HEK293 (cell line): ENCODE data around the gene RASGRP1.

Experiments used
- CTCF ChIA-PET: fragments of 350-600 bp; formaldehyde crosslinking; extraction: SDS; loops from one replicate; lab custom pipeline; 2021; ENCODE audit warnings: antibody characterized with exemption; lab: Yijun Ruan, JAX
- POLR2A ChIA-PET: fragments of 300-600 bp; formaldehyde crosslinking; extraction: SDS; loops from one replicate; lab custom pipeline; 2020; ENCODE audit warnings: antibody characterized with exemption, inconsistent platforms; lab: Yijun Ruan, JAX
- H3K27ac ChIP-seq: fragments of 200-500 bp; sonication (Bioruptor generic); 2 replicates; pipeline ENCODE4 v1.5.1; 2014; ENCODE audit warnings: low read depth, low read length, control low read depth, inconsistent platforms; ENCODE audit errors: extremely low read depth
- H3K36me3 ChIP-seq, 2 experiments: fragments of 200-500 bp in 1 of 2; sonication (Bioruptor generic) in 1 of 2; 1 replicate in 1 of 2; 2 replicates in 1 of 2; pipeline ENCODE4 v1.5.1; 2014 to 2017; ENCODE audit warnings: inconsistent platforms in 2 of 2, low read length in 2 of 2; ENCODE audit not compliant: control insufficient read depth in 2 of 2, insufficient read depth in 1 of 2
- H3K4me1 ChIP-seq: fragments of 200-500 bp; sonication (Bioruptor generic); 2 replicates; pipeline ENCODE4 v1.5.1; 2014; ENCODE audit warnings: mild to moderate bottlenecking, low read length, inconsistent platforms; ENCODE audit not compliant: control insufficient read depth, insufficient read depth
- H3K4me3 ChIP-seq: 2 replicates; pipeline ENCODE4 v1.5.1; 2011; ENCODE audit warnings: low read depth, mild to moderate bottlenecking, control low read depth, low read length, moderate library complexity
- H3K9me3 ChIP-seq: fragments of 200-500 bp; sonication (Bioruptor generic); 2 replicates; pipeline ENCODE4 v1.5.1; 2014; ENCODE audit warnings: low read depth, low read length, inconsistent platforms; ENCODE audit not compliant: control insufficient read depth, insufficient read depth
- OVOL3 ChIP-seq: fragments of 450-650 bp; formaldehyde crosslinking; IDR thresholded peaks from 2 replicates; pipeline ENCODE4 v1.5.1; 2016; ENCODE audit warnings: missing biosample characterization, missing genetic modification characterization
- SALL2 ChIP-seq: fragments of 450-650 bp; formaldehyde crosslinking; IDR thresholded peaks from 2 replicates; pipeline ENCODE4 v1.5.0; 2017; ENCODE audit warnings: missing biosample characterization, mild to moderate bottlenecking, missing genetic modification characterization, borderline replicate concordance
- SCRT1 ChIP-seq: fragments of 450-650 bp; formaldehyde crosslinking; IDR thresholded peaks from 2 replicates; pipeline ENCODE4 v1.5.1; 2016; ENCODE audit warnings: missing biosample characterization, missing genetic modification characterization, borderline replicate concordance
- ZBTB21 ChIP-seq: fragments of 450-650 bp; formaldehyde crosslinking; IDR thresholded peaks from 2 replicates; pipeline ENCODE4 v1.5.1; 2017; ENCODE audit warnings: missing biosample characterization, missing genetic modification characterization
- ZBTB7A ChIP-seq: fragments of 450-650 bp; formaldehyde crosslinking; IDR thresholded peaks from 2 replicates; pipeline ENCODE4 v1.5.1; 2016; ENCODE audit warnings: low read depth, missing biosample characterization, missing genetic modification characterization
- ZIC2 ChIP-seq: fragments of 450-650 bp; formaldehyde crosslinking; IDR thresholded peaks from 2 replicates; pipeline ENCODE4 v1.5.1; 2016; ENCODE audit warnings: missing biosample characterization, missing genetic modification characterization
- ZNF133 ChIP-seq: fragments of 450-650 bp; formaldehyde crosslinking; IDR thresholded peaks from 2 replicates; pipeline ENCODE4 v1.5.1; 2016; ENCODE audit warnings: missing biosample characterization, missing genetic modification characterization
- ZNF266 ChIP-seq: fragments of 450-650 bp; formaldehyde crosslinking; IDR thresholded peaks from 2 replicates; pipeline ENCODE4 v1.5.1; 2016; ENCODE audit warnings: missing biosample characterization, missing genetic modification characterization, low read depth
- ZNF350 ChIP-seq: fragments of 450-650 bp; formaldehyde crosslinking; IDR thresholded peaks from 2 replicates; pipeline ENCODE4 v1.5.0; 2017; ENCODE audit warnings: missing biosample characterization, mild to moderate bottlenecking, missing genetic modification characterization
- ZNF473 ChIP-seq: fragments of 450-650 bp; formaldehyde crosslinking; IDR thresholded peaks from 2 replicates; pipeline ENCODE4 v1.5.1; 2017; ENCODE audit warnings: missing biosample characterization, missing genetic modification characterization
- ZNF530 ChIP-seq: fragments of 450-650 bp; formaldehyde crosslinking; IDR thresholded peaks from 2 replicates; pipeline ENCODE4 v1.5.1; 2016; ENCODE audit warnings: low read depth, missing biosample characterization, missing genetic modification characterization
- ZNF548 ChIP-seq: fragments of 450-650 bp; formaldehyde crosslinking; IDR thresholded peaks from 2 replicates; pipeline ENCODE4 v1.5.1; 2016; ENCODE audit warnings: missing biosample characterization, missing genetic modification characterization
- ZNF624 ChIP-seq: fragments of 450-650 bp; formaldehyde crosslinking; IDR thresholded peaks from 2 replicates; pipeline ENCODE4 v1.5.1; 2017; ENCODE audit warnings: missing biosample characterization, missing genetic modification characterization
- ZNF658 ChIP-seq: fragments of 450-650 bp; formaldehyde crosslinking; IDR thresholded peaks from 2 replicates; pipeline ENCODE4; 2016; ENCODE audit warnings: missing biosample characterization, missing genetic modification characterization
- ZNF792 ChIP-seq: fragments of 450-650 bp; formaldehyde crosslinking; IDR thresholded peaks from 2 replicates; pipeline ENCODE4 v1.5.1; 2016; ENCODE audit warnings: missing biosample characterization, missing genetic modification characterization
- ZNF837 ChIP-seq: fragments of 450-650 bp; formaldehyde crosslinking; IDR thresholded peaks from 2 replicates; pipeline ENCODE4 v1.5.1; 2016; ENCODE audit warnings: missing biosample characterization, missing genetic modification characterization
- ZSCAN30 ChIP-seq: fragments of 450-650 bp; IDR thresholded peaks from 2 replicates; pipeline ENCODE4 v1.5.1; 2018; ENCODE audit warnings: missing biosample characterization, mild to moderate bottlenecking, missing genetic modification characterization, moderate library complexity
- TF ChIP-seq, protein P1 (sequence below): fragments of 450-650 bp; formaldehyde crosslinking; IDR thresholded peaks from 2 replicates; pipeline ENCODE4 v1.5.1; 2017; ENCODE audit warnings: missing biosample characterization, missing genetic modification characterization
- TF ChIP-seq, protein P2 (sequence below): fragments of 450-650 bp; formaldehyde crosslinking; IDR thresholded peaks from 2 replicates; pipeline ENCODE4 v1.5.1; 2016; ENCODE audit warnings: missing biosample characterization, missing genetic modification characterization
- TF ChIP-seq, protein P3 (sequence below): fragments of 450-650 bp; formaldehyde crosslinking; IDR thresholded peaks from 2 replicates; pipeline ENCODE4 v1.5.1; 2016; ENCODE audit warnings: missing biosample characterization, missing genetic modification characterization
- TF ChIP-seq, protein P4 (sequence below): fragments of 450-650 bp; formaldehyde crosslinking; IDR thresholded peaks from 2 replicates; pipeline ENCODE4 v1.5.1; 2017; ENCODE audit warnings: missing biosample characterization, mild to moderate bottlenecking, missing genetic modification characterization, moderate library complexity
- TF ChIP-seq, protein P5 (sequence below): IDR thresholded peaks from 2 replicates; pipeline ENCODE4 v1.6.1; 2011; ENCODE audit warnings: mild to moderate bottlenecking, low read depth, low read length, borderline replicate concordance

RASGRP1 gene

DNA sequence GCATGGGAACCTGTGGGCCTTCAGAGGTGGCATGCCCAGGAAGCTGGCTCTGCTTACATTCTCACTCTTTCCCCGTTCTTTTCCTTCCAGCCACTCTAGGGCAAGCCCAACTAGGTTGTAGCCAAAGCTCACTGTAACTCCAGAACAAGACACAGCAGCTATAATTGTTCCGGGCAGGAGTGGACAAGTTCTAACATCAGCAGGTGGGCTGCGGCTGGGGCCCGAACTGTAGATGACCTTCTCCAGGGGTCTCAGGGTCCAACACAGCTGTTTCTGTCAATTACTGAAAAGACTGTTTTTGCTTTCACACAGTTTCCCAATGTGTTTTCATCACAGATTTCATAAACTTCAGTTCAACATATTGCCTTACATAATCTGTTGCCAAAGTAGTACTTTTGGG lies 11.5 kb downstream of the RASGRP1 start:
- no peak overlapping the region for H3K27ac ChIP-seq
- CTCF ChIA-PET, result interaction anchor here (4.2 kb wide), 1 partner anchor 11 kb away, joined by 25 read pairs; the partner anchor contains the start of gene RASGRP1

DNA sequence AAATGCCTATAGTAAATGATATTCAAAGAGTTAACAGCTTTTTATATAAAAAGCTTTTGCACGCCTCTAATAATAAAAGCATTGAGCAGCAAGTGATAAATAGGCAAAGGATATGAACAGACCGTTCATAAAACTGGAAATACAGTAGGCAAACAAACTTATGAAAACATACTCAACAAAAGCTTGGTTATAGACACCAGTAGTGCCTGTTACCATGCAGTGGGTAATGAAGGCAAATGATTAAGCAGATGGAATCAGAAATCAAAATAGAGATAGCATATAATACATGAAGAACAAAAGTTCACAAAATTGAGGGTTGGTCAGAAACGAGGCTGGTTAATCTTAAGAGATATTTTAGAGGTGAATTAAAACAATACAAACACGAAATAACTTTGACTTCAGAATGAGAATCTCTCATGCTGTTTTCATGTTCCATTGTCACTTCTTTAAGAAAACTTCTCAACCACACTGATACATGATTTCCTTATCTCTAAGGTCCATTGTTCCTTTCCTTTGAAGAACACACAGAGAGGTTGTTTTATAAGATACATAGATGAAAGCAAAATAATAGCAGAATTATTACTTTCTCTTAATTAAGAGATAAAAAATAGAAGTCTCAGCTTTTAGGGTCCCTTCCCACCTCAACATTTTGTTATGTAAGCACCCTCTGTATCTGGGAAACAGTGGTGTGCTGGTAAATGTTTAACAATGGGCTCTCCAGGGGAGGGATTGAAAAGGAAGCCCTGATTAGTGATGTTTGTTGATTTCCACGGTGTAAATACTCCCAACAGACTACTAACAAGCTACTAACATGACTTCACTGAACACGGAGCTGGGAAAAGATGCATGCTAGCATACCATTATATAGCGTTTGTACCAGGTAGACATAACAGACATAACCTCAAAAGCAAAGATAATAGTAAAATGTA lies 12.6 kb downstream of the RASGRP1 start:
- POLR2A ChIA-PET, result no interaction called here
- no peaks in the 10 kb centered on the region for H3K36me3 ChIP-seq
- TF ChIP-seq, protein P1, sequence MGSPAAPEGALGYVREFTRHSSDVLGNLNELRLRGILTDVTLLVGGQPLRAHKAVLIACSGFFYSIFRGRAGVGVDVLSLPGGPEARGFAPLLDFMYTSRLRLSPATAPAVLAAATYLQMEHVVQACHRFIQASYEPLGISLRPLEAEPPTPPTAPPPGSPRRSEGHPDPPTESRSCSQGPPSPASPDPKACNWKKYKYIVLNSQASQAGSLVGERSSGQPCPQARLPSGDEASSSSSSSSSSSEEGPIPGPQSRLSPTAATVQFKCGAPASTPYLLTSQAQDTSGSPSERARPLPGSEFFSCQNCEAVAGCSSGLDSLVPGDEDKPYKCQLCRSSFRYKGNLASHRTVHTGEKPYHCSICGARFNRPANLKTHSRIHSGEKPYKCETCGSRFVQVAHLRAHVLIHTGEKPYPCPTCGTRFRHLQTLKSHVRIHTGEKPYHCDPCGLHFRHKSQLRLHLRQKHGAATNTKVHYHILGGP (tag by site-specific recombination), result no peak
- TF ChIP-seq, protein P2, sequence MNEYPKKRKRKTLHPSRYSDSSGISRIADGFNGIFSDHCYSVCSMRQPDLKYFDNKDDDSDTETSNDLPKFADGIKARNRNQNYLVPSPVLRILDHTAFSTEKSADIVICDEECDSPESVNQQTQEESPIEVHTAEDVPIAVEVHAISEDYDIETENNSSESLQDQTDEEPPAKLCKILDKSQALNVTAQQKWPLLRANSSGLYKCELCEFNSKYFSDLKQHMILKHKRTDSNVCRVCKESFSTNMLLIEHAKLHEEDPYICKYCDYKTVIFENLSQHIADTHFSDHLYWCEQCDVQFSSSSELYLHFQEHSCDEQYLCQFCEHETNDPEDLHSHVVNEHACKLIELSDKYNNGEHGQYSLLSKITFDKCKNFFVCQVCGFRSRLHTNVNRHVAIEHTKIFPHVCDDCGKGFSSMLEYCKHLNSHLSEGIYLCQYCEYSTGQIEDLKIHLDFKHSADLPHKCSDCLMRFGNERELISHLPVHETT, result no peak
- no peak for TF ChIP-seq ZBTB21 (tag by site-specific recombination)
- TF ChIP-seq, protein P3, sequence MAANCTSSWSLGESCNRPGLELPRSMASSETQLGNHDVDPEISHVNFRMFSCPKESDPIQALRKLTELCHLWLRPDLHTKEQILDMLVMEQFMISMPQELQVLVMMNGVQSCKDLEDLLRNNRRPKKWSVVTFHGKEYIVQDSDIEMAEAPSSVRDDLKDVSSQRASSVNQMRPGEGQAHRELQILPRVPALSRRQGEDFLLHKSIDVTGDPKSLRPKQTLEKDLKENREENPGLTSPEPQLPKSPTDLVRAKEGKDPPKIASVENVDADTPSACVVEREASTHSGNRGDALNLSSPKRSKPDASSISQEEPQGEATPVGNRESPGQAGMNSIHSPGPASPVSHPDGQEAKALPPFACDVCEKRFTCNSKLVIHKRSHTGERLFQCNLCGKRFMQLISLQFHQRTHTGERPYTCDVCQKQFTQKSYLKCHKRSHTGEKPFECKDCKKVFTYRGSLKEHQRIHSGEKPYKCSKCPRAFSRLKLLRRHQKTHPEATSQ (tag by site-specific recombination), result no peak
- TF ChIP-seq ZNF530 (tag by site-specific recombination), result no peak
- no peak for TF ChIP-seq ZSCAN30 (tag by site-specific recombination)
- no peak for TF ChIP-seq SALL2 (tag by site-specific recombination)
- no peak for TF ChIP-seq ZNF624
- TF ChIP-seq ZNF548 (tag by site-specific recombination), result no peak
- H3K9me3 ChIP-seq, result no peaks in the 10 kb centered on the region
- no peak overlapping the region for H3K4me3 ChIP-seq
- H3K4me1 ChIP-seq, result no peaks in the 10 kb centered on the region
- CTCF ChIA-PET, result interaction anchor here (0.6 to 4.2 kb wide), 4 partner anchors 12 to 49 kb away, joined by 3 to 25 read pairs (median 5); partner anchors contain the start of gene RASGRP1
- no peak overlapping the region for H3K27ac ChIP-seq

More for the DNA sequence above, 11.5 kb downstream of the RASGRP1 start:
- Histone ChIP-seq H3K4me1 (no peaks in the 10 kb centered on the region), H3K4me3 (no peak overlapping the region), H3K36me3 (no peaks in the 10 kb centered on the region), H3K9me3 (no peaks in the 10 kb centered on the region)
- TF ChIP-seq ZBTB7A (tag by site-specific recombination), result no peak
- TF ChIP-seq, protein P4, sequence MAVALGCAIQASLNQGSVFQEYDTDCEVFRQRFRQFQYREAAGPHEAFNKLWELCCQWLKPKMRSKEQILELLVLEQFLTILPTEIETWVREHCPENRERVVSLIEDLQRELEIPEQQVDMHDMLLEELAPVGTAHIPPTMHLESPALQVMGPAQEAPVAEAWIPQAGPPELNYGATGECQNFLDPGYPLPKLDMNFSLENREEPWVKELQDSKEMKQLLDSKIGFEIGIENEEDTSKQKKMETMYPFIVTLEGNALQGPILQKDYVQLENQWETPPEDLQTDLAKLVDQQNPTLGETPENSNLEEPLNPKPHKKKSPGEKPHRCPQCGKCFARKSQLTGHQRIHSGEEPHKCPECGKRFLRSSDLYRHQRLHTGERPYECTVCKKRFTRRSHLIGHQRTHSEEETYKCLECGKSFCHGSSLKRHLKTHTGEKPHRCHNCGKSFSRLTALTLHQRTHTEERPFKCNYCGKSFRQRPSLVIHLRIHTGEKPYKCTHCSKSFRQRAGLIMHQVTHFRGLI, result 0 out of 2 replicates have a peak, but pooled peaks have one; percentile 46
- TF ChIP-seq ZNF658, result no peak
- 0 out of 2 replicates have a peak, but pooled peaks have one; percentile 8 for TF ChIP-seq ZIC2
- TF ChIP-seq ZNF266, result no peak
- no peak for TF ChIP-seq OVOL3
- no peak for TF ChIP-seq ZNF133 (tag by site-specific recombination)
- no peak for TF ChIP-seq ZNF473
- no peak for TF ChIP-seq ZNF837 (tag by site-specific recombination)
- TF ChIP-seq ZNF792 (tag by site-specific recombination), result no peak
- TF ChIP-seq ZNF350 (tag by site-specific recombination), result no peak
- TF ChIP-seq, protein P5, sequence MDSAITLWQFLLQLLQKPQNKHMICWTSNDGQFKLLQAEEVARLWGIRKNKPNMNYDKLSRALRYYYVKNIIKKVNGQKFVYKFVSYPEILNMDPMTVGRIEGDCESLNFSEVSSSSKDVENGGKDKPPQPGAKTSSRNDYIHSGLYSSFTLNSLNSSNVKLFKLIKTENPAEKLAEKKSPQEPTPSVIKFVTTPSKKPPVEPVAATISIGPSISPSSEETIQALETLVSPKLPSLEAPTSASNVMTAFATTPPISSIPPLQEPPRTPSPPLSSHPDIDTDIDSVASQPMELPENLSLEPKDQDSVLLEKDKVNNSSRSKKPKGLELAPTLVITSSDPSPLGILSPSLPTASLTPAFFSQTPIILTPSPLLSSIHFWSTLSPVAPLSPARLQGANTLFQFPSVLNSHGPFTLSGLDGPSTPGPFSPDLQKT, result no peak
- no peak for TF ChIP-seq SCRT1
- POLR2A ChIA-PET, result no interaction called here
